Fibroblast of upper back skin (primary cell): ENCODE results near the gene KLHL29.

Experiments
- DNase-seq: peaks from one replicate; pipeline ENCODE4 v3.0.0-alpha.2; 2013

Gene KLHL29

GRCh38 chr2:23583467-23583866 lies 198.5 kb downstream of the KLHL29 start:
- no peak for DNase-seq

DNA sequence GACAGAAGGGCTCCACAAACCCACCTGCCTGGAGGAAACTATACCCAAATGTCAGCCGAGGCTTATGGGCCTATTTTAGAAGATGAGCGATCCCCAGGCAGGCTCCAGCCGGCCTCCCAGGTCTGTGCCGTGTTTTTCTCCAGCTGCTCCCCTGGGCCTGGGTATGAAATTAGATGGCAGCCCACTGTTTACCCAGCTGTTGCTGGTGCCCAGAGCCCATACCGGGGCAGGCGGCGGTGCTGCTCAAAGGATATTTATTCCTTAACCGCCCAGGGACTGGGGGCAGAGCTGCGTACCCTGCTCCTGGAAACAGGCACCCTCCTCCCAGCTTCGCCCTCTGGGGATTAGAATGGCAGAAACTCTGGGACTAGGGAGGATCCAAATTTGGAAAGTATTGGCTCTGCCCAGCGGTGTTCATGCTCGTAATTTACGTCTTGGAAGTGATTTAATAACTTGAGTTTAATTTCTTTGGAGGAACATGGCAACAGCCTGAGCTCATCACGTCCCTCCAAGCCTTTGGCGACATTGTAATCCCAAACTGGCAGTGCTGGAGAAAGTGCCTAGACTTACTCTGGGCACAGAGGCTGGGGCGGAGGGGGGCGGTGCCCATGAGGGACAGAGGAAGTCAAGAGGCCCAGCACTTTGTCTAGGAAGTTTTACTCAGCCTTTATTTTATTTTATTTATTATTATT lies 199.2 kb downstream of the KLHL29 start:
- DNase-seq = no peak

- no peak for DNase-seq
These were observed 200.5 kb downstream of the KLHL29 start for GRCh38 chr2:23585273-23586170.

DNA sequence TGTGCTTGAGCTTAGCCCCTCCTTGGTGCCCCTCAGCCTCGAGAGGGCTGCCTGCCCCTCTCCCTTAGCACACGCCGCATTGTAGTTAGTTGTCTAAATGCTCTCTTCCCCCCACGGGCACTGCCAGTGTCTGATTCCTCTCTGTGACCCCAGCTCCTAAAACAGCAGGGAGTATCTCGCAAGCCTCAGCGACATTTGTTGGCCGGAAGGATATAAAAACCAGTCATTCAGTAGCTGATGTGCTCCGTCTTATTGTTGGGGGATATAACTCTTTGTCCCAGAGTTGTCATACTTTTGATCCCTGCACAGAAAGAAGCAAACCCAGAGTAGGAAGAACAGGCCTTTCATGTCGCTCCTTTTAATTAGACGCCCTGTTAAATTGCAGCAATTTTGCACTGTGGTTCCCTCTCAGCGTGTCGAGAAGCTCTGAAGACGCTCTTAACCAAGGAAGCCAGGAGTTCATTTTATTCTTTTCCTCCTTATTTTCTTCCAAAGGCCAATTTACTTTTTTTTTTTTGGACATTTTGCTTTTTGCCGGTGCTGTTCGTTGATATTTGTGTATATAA lies 201.8 kb downstream of the KLHL29 start:
- DNase-seq = no peak

- no peak for DNase-seq
These were observed 202.4 kb downstream of the KLHL29 start for GRCh38 chr2:23587341-23587880.

- no peak for DNase-seq
These were observed 203.1 kb downstream of the KLHL29 start for GRCh38 chr2:23588106-23588505.

DNA sequence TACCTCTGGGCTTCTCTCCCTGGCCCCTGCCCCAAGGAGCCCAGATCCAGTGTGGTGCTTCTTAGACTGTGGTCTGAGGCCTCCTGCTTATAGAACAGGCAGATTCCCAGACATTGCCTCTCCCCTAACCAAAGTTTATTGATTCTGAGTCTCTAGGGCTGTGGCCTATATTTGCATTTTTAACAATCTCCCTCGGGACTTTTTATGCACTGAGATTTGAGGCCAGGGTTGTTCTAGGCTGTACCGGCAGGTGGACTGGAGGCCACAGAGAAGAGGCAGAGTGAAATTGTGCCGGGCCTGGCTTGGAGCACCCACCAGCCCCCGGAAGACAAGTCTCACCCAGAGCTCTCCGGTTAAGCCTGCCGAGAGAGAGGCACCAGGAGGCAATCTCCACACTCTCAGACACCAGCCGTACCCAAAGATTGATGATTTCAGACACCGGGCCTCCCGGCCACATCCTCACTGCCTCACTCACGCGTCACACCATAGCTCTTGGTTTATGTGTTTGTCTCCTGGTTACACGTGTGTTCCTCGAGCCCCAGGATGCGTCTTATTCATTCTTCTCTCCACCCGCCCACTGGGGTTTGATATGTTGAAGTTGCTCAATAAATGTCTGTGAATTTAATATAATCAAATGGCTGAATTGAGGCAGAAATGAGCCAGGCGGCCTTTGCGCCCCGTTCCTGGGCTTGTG lies 203.7 kb downstream of the KLHL29 start:
- peak; percentile 35 for DNase-seq

- DNase-seq = no peak
These were observed 204.3 kb downstream of the KLHL29 start for GRCh38 chr2:23589220-23589647.

- no peak for DNase-seq
These were observed 204.8 kb downstream of the KLHL29 start for GRCh38 chr2:23589739-23590138.

- no peak for DNase-seq
These were observed 205.4 kb downstream of the KLHL29 start for GRCh38 chr2:23590241-23590869.

DNA sequence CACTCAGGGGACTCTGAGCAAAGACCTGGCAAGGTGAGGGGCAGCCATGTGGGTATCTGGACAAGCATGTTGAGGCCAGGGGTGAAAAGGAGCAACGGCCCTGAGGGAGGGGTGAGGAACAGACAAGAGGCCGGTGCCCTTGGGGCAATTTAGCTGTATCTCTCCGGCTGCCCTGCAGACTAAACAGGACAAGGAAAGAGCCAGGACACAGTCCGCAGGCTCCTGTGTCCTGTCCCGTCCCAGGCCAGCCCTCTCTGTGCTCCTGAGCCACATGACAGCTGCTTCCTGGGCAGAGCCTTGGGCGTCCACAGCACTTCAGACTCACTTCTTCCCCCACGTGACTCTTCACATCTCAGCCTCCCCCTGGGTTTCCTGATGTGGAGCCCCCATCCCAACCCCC lies 206.1 kb downstream of the KLHL29 start:
- DNase-seq = no peak

- DNase-seq = no peak
These were observed 207.2 kb downstream of the KLHL29 start for GRCh38 chr2:23592061-23592685.

GRCh38 chr2:23592898-23593751 lies 208.1 kb downstream of the KLHL29 start:
- DNase-seq = peak; percentile 59

DNA sequence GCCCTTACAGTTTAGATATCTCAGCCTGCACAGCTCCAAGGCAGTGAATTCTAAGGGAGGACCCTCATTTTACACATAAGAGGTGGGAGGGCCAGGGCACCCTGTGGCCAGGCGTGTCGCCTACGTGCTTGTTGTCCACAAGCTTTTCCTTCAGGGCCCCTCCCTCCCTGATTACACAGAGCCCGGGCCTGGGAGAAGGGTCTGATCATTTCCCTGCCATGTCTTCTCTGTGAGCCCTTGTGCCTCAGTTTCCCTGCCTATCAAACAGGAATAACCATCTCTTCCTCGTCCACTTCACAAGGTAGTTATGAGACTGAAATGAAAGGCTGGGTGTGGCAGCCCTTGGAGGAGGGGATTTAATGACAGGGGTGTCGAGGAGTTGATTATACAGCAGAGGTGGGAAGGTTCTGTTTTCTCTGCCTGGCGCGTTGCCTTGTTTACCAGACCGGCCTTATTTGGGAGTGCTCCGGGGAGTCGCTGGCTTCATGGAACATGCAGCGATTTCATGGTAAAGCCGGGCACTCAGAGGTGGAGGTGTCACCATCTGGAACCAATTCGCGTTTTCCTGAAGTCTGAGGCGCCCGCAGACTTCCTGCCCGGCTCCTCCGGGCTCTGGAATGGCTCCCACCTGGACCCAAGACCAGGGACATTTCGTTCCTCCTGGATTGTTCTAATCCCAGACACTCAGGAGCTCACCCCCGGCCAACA lies 208.9 kb downstream of the KLHL29 start:
- peak; percentile 51 for DNase-seq

DNA sequence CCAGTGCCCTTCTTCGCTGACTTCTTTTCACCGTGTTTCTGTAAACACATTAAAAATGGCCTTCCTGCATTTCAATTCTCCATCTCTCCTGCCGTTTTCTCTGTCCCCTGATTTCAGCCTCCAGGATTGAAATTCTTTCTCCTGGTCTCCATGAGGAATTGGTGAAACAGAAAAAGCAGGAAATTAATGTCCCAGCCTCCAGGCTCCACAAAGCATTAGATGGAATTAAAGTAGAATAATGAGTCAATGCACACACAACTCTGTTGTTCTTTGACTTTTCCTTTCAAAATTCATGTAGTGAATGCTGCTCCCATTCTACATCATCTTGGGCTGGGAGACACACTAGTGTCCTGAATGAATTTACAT lies 209.5 kb downstream of the KLHL29 start:
- DNase-seq = no peak

GRCh38 chr2:23595021-23595420 lies 210.0 kb downstream of the KLHL29 start:
- no peak for DNase-seq

DNA sequence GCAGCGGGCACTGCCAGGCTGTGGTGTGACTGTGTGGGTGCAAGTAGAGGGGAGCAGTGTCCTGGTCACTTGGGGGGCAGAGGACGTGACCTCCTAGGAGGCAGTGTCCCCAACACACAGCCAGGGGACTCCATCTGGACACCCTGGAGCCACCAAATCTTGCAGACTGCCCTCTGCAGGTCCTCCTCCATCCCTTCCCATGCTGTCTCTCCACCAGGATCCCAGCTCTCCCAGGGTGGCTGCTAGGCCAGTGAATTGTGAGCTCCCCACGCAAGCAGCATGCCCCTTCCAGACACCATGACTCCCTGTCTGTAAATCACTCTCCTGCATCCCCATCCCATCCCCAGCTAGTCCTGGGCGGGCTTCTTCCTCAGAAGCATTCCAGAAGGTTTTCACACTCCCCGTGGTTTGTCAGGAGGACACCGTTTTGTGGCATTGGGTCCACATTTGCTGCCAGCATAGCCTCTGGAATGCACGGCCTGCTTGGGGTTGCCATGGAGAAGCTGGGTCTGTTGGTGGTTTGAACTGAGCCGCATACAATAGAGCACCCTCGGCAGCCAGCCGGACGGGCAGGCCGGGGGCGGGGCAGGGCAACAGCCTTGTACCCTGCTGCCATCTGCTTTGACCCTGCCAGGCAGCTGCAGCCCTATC lies 210.7 kb downstream of the KLHL29 start:
- DNase-seq = peak; percentile 82

DNA sequence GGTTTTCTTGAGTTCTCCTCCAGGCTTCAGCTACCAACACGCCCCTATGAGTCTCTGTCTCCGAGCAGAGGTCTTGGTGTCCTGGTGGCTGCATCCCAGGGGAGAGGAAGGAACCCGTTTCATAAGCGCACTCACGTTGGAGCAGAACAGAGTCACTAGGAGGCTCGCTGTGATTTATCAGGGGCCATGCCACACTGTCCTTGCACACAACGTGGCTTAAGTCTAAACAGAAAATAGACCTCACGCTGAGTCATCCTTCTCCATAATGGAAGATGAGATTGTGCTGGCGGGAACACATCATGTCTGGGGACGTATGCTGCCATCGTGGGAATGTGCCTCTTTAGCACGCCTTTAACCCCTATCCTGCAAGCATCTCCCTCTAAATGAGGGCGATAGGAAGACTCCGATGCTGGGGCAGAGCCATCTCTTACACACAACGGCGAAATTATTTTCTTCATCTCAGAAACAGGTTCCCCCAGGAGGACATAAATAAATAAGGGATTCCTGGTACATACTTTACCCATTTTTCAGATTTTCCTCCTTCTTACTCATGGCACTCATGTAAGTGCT lies 211.4 kb downstream of the KLHL29 start:
- peak; percentile 26 for DNase-seq

- no peak for DNase-seq
These were observed 212.7 kb downstream of the KLHL29 start for GRCh38 chr2:23597687-23598086.
